K562 (cell line): ENCODE data around the gene PACS1. TPM values are rescaled to one million over a fixed set of nuclear protein-coding genes. Genes with fewer than 3 reads are reported as not detected.

Source experiments
- CCNT2 ChIP-seq: IDR thresholded peaks from 2 replicates; pipeline ENCODE4 v1.6.1; 2011; ENCODE audit warnings: borderline replicate concordance, low read depth, mild to moderate bottlenecking, moderate library complexity, mixed read lengths, low read length; ENCODE audit not compliant: insufficient read length; ENCODE audit errors: extremely low read depth
- JUN ChIP-seq, 2 experiments: sonication (generic) in 1 of 2; formaldehyde crosslinking in 1 of 2; IDR thresholded peaks; 2 replicates each; pipeline versions ENCODE4 v1.6.1 to v1.8.0; 2012 to 2022; ENCODE audit warnings: borderline replicate concordance in 2 of 2, mild to moderate bottlenecking in 2 of 2, improper control_type of control experiment in 1 of 2, low read depth in 1 of 2, low read length in 1 of 2, missing genetic modification reagents in 1 of 2
- JUND ChIP-seq, 2 experiments: IDR thresholded peaks; 2 replicates in 1 of 2; 3 replicates in 1 of 2; pipeline ENCODE4 v1.6.1; 2011; ENCODE audit warnings: borderline replicate concordance in 2 of 2, low read depth in 2 of 2, low read length in 2 of 2, improper control_type of control experiment in 1 of 2, missing biosample characterization in 1 of 2, missing genetic modification characterization in 1 of 2, missing genetic modification reagents in 1 of 2
- MYBL2 ChIP-seq, 2 experiments: fragments of 450-650 bp in 1 of 2; sonication (generic) in 1 of 2; formaldehyde crosslinking in 1 of 2; IDR thresholded peaks; 2 replicates each; pipeline versions ENCODE4 v1.6.1 to v1.8.1; 2017 to 2022; ENCODE audit warnings: borderline replicate concordance in 1 of 2, inconsistent platforms in 1 of 2, low read depth in 1 of 2, mild to moderate bottlenecking in 1 of 2, missing genetic modification reagents in 1 of 2, moderate library complexity in 1 of 2
- SMARCA4 ChIP-seq: fragments of 450-650 bp; IDR thresholded peaks from 2 replicates; pipeline ENCODE4 v1.6.1; 2016
- ZNF318 ChIP-seq, 2 experiments: fragments of 450-650 bp; IDR thresholded peaks; 2 replicates each; pipeline ENCODE4 v1.6.1; 2016; ENCODE audit warnings: mild to moderate bottlenecking in 2 of 2, borderline replicate concordance in 1 of 2, low read depth in 1 of 2, moderate library complexity in 1 of 2
- polyA plus RNA-seq, 8 experiments: library from polyadenylated mRNA; depleted of rRNA in 4 of 8; stranded (reverse) in 5 of 8; unstranded in 3 of 8; fragments of >200 nt; fragmentation: Nextera tagmentation in 2 of 8; fragmentation: Illumina TruSeq in 1 of 8; extraction: Ambion mirVana in 2 of 8; extraction: Trizol in 1 of 8; gene quantifications; 2 replicates each; pipeline versions ENCODE4 v1.2.1 to v1.2.3, GENCODE V29; 2011 to 2014; ENCODE audit warnings: inconsistent platforms in 1 of 8, missing spikeins in 1 of 8
- total RNA-seq, 7 experiments: library from RNA; depleted of rRNA in 6 of 7; stranded (reverse); fragments of >200 nt in 6 of 7; fragmentation: Illumina TruSeq in 2 of 7; extraction: Trizol in 2 of 7; gene quantifications; 2 replicates each; pipeline versions ENCODE4 v1.2.1 to v1.2.3, GENCODE V29; 2011 to 2021; ENCODE audit warnings: low replicate concordance in 1 of 7

The PACS1 gene
- total and polyA plus RNA-seq, 9 of the 15 experiments (the other 6 are each of a cell fraction or from before 2014, with no cell fraction given): 0.34 to 28.1 (median 8.5) TPM

GRCh38 chr11:66188580-66188979 is 118.5 kb downstream of the PACS1 start (continued):
- TF ChIP-seq MYBL2 (IDR thresholded peaks at IDR 0.05; ENCODE audit: low read depth) (no peak), MYBL2 (CRISPR knock-in tag; IDR thresholded peaks at IDR 0.05; ENCODE audit: borderline replicate concordance) (no peak), CCNT2 (no peak), ZNF318 (IDR thresholded peaks at IDR 0.05; ENCODE audit: borderline replicate concordance in 1 of 2, low read depth in 1 of 2) (no peak), SMARCA4 (0 out of 2 replicates have a peak, but pooled peaks have one; percentile 18), JUND (IDR thresholded peaks at IDR 0.05; ENCODE audit: borderline replicate concordance, low read depth, low read length) (peak; percentile 88), JUND (tag; IDR thresholded peaks at IDR 0.05; ENCODE audit: borderline replicate concordance, low read depth, low read length) (peak; percentile 85), JUN (IDR thresholded peaks at IDR 0.05; ENCODE audit: borderline replicate concordance, low read depth, low read length) (peak; percentile 68; the same call in 1 of the 2 replicates), JUN (CRISPR knock-in tag; IDR thresholded peaks at IDR 0.05; ENCODE audit: borderline replicate concordance) (no peak)
- TF ChIP-seq, all 486 proteins: peak for 10
